CD4-positive, alpha-beta T cell treated with Interleukin-4 for 1 hour (primary cell): ENCODE results near the gene FIBCD1.
A peak's percentile ranks its signal among the peaks of the same experiment; 100 is the strongest.

Source experiments
- DNase-seq, 2 donors: peaks; one replicate each; pipeline ENCODE4 v3.0.0-alpha.2; 2020 to 2022

FIBCD1 gene

DNA sequence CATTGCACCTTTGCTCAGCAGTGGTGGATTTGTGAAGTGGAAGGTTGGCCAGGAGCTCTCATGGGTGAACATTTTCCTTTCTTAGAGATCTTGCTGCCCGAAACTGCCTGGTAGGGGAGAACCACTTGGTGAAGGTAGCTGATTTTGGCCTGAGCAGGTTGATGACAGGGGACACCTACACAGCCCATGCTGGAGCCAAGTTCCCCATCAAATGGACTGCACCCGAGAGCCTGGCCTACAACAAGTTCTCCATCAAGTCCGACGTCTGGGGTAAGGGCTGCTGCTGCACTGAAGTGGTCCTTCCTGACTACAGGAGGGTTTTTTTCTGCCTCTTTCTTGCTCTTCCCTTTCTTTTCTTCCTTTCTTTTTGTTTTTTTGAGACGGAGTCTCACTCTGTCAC, 64.3 kb downstream of the FIBCD1 start:
- no peak for DNase-seq

GRCh38 chr9:130873966-130874365, 65.1 kb downstream of the FIBCD1 start:
- DNase-seq, result no peak

DNA sequence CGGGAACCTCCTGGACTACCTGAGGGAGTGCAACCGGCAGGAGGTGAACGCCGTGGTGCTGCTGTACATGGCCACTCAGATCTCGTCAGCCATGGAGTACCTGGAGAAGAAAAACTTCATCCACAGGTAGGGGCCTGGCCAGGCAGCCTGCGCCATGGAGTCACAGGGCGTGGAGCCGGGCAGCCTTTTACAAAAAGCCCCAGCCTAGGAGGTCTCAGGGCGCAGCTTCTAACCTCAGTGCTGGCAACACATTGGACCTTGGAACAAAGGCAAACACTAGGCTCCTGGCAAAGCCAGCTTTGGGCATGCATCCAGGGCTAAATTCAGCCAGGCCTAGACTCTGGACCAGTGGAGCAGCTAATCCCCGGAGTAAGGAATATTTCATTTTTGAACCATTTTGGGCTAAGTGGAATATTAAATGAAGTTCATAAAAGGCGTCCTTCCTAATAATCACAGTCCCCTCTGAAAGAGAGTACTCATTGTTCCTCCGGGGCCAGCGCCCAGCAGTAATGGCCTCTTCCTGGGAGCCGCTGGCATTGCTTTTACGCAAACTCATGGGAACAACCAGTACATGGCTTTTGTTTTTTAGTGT, 66.0 kb downstream of the FIBCD1 start:
- DNase-seq, result no peak

GRCh38 chr9:130872508-130872907, 66.5 kb downstream of the FIBCD1 start:
- no peak for DNase-seq

DNA sequence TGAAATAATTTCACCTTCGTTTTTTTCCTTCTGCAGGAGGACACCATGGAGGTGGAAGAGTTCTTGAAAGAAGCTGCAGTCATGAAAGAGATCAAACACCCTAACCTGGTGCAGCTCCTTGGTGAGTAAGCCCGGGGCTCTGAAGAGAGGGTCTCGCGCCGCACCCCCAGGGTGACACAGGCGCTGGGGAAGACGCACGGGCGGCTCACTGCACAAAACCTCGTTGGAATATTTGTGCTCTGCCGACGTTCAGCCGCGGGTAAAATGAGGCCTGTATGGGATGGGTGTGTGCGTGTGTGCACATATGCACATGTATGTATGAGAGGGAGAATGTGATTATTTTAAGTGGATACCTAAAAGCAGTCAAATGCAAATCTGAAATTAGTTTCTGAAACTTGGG, 67.0 kb downstream of the FIBCD1 start:
- no peak for DNase-seq

GRCh38 chr9:130871395-130872062, 67.5 kb downstream of the FIBCD1 start:
- no peak for DNase-seq

- DNase-seq, result no peak
Observed at GRCh38 chr9:130870491-130871381, 68.3 kb downstream of the FIBCD1 start.

GRCh38 chr9:130869250-130869649, 69.8 kb downstream of the FIBCD1 start:
- DNase-seq, result no peak

GRCh38 chr9:130868230-130868629, 70.8 kb downstream of the FIBCD1 start:
- DNase-seq, result no peak

DNA sequence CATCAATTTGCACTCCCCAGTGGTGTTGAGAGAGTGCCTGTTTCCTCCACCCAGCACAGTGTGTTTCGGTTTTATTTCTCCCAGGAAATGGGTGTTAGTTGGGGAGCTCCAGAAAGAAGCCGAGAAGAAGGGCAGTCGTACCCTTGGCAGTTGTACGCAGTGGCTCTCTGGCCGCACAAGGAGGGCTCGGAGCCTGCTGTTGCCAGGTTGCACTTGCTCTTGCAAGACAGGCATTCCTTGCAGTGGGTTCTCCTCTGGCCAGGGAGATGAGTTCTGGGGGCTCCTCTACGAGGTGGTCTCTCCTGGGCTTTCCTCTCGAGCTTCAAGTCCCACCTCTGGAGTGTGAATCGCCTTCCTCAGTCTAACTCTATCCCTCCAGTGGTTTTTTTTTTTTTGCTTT, 71.5 kb downstream of the FIBCD1 start:
- no peak for DNase-seq

DNA sequence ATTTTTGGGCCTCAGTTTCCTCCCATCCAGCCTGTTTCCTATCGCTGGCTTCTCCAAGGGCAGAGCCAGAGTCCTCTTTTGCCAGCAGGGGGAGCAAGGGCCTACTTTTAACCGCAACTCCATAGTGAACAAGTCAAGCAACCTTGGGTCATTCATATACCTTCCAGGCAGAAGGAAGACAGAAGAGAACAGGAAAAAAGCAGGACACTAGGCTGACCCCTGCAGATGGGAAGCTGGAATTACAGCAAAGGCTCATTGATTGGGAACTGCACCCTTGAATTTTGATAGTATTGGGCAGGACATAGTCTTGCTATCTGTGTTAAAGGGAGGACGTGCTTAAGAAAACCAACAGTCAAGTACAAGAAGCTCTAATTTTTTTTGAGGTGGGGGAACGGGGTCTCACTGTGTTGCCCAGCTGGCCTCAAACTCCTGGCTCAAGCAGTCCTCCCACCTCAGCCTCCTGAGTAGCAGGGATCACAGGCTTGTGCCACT, 72.5 kb downstream of the FIBCD1 start:
- peak; percentile 43 to 47 for DNase-seq

- no peak for DNase-seq
Observed at GRCh38 chr9:130865921-130866320, 73.1 kb downstream of the FIBCD1 start.

DNA sequence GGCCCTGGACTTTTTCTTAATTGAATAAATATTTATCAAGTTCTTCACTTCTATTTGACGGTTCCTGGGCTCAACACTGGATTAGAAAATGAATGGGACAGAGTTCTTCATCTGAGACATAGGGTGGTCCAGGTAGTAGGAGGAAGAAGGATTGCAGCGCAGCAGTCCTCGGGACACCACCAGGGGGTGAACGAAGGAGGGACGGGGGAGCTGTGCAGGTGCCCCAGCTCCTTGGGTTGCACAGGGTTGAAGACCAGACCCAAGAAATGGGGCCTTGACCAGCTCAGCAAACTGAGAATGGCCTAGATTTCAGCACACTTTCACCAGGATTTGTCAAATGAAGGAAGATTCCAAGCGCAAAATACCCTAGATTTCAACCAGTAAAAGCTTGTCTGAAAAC, 74.5 kb downstream of the FIBCD1 start:
- DNase-seq, result no peak

DNA sequence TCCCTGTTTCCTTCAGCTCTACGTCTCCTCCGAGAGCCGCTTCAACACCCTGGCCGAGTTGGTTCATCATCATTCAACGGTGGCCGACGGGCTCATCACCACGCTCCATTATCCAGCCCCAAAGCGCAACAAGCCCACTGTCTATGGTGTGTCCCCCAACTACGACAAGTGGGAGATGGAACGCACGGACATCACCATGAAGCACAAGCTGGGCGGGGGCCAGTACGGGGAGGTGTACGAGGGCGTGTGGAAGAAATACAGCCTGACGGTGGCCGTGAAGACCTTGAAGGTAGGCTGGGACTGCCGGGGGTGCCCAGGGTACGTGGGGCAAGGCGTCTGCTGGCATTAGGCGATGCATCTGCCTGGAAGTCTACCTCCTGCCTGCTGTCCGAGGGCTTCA, 76.3 kb downstream of the FIBCD1 start:
- DNase-seq, result no peak

DNA sequence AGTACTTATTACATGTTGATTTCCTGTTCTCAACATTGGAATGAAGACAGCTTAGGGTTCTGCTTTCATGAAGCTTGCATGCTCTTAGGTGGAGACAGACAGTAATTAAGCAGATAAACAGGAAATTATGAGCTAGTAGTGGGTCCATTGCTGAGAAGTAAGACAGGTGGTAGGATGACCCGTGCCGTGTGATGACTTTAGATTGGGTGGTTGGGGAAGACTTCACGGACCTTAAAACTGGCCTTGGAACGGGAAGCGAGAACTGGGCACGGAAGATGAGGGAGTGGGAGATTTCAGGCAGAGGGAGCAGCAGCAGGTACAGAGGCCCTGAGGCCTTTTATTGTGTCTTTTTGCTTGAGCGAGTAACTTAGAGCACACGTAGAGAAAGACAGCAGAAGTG, 76.8 kb downstream of the FIBCD1 start:
- no peak for DNase-seq

DNA sequence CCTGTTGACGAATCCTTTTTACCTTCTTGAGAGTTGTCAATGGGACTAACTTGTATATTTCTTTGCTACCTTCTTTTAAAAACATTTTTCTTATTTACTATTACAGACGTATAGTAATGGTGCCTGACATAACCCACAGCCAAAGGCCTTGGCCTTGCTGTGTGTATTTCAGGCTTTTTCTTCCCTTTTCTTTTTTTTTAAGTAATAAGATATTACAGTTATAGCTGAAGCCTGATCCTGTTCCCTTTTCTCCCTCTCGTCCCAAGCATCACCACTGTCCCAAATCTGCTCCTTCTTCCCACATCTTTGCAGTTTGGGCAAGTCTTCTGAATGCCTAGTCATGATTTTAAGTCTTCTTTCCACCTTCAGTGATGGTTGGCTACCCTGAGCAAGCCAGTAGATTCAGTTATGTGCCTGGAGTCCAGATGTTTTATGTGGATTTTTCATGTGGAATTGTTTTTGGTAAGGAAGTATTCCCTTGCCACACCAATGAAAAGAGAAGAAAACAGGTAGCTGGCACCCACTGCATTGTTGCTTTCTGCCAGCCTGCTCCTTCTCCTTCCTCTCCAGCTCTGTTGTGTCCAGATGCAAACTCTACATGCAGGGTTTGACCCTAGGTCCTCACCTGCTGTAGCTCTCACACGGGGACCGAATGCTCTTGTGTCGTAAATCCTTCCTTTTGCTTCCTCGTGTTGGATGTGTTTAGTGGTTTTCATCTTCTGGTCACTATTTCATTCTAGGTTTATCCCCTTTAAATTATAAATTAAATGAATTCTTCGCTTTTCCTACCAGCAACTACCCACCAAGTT, 77.5 kb downstream of the FIBCD1 start:
- no peak for DNase-seq

DNA sequence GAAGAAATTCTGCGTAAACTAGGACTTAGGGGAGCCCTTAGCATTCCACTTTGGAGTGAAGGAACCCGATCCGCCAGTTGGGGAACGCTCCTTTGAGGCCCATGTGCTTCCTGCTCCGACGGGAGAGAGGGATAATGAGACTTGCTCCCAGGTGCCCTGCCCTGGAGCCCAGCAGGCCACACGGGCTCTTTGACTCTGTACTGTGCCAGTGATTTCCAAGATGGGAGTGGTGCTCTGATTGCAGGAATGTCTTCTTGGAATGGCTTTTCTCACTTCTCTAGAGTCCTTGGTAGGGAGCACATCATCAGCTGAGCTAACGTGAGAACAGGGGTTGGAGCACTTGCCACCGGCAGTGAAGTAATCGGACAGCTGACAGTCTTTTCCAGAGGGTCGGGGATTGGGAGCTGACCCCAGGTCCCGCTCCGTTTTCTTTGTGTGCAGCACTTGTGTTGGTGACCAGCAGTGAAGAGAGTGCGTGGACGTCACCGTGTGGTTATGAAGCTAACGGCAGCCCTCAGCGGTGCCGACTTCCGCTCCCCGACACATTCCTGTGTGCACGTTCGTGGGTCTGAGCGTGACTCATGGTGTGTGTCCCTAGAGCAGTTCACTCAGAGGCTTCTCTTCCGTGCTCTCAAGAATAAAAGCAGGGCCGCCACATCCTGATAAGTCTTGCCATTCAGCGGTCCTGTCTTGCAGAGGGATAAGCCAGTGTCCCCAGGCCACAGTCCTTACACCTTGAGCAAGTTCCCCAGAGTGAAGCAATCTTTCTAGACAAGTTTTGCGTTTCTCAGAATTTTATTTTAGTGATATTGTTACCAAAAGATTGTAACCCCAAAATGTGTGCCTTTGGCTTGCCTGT, 78.4 kb downstream of the FIBCD1 start:
- DNase-seq, result peak in 1 of 2 donors; percentile 13

DNA sequence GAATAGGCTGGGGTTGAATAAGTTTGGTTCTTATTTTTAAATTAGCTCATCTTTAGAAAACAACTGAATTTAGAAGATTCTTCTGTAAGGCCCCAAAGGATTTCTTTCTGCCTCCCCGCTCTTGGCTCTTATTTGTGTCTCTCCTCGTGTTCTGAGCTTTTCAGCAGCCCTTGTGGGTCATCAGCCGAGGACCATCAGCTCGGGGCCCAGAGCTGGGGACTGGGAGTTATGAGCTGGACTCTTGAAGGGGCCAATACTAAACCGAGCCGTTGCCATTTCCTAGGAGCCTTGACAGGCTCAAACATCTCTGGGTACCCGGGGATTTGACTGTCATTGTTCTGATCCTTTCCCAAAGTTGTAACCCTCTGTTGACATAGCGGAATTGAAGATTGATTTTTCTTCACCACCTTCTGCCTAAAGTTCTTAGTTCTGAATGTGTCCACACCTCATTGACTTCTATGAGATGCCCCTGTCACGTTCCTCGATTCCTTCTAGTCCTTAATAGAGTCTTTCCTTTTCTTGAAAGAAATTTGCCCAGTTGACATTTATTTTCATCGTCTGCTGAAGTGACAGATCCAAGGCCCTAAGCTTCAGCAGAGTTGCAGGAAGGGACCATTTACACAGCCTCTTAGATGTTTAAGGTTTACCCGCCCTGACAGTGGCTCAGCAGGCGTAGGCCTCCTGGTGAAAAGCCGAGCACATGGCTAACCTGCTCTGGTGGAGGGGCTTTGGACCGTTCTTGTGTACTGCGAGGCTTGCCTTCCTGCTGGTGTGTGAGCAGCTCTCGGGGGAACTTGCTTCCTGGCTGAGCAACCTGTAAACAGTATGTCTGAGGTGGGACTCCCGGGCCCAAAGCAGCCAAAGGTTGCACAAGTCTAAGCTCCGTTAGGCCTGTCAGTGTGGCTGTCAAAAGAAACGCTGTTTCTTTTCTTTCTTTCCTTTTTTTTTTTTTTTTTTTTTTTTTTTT, 80.0 kb downstream of the FIBCD1 start:
- no peak for DNase-seq

DNA sequence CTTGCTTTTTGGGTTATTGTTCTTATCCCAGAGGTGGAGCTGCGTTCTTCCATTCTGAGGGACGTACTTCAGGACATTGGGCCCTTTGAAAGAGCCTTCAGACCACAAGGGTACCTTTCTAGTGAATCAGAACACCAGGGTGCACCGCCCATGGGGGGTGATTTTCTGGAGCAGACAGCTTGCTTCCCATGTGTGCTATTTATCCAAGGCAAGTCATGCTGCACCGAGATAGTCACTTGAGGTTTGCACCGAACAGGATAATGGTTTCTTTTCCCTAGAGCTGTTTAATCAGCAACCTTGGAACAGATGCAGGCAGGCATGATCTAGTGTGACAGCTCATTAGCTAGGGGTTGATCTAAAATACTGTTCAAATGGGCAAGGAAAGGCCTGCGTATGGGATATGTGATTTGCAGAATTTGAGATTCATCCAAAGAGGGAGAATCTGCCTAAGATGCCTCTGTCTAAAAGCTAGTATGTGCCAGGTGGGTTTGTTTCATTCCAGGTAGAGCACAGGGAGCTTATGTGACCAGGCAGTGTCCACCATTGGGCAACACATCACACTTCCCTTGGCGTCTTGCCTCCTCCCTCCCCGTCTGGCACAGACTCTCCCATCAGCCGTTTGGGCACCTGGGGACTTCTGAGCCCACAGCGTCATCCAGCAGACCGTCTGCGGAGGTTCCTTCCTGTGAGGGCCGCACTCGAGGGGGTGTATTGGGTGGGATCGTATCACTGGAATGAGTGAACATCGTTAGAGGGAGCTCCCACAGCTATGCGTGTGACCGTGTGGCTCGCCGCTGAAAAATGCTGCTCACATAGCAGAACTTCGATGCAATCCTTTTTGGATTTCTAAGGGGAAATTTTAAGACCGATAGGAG, 80.9 kb downstream of the FIBCD1 start:
- no peak for DNase-seq

GRCh38 chr9:130856474-130856873, 82.6 kb downstream of the FIBCD1 start:
- DNase-seq, result no peak
